HepG2 (cell line): Measurements from ENCODE around the gene SMIM20. TPM values are rescaled to one million over a fixed set of nuclear protein-coding genes. Genes with fewer than 3 reads are reported as not detected.
A peak's percentile ranks its signal among the peaks of the same experiment; 100 is the strongest.

Experiments
- DR1 ChIP-seq: sonication (generic); formaldehyde crosslinking; IDR thresholded peaks from 2 replicates; pipeline ENCODE4 v1.8.0; 2021; ENCODE audit warnings: mild to moderate bottlenecking, missing genetic modification reagents, inconsistent platforms
- GATAD2A ChIP-seq: IDR thresholded peaks from 2 replicates; pipeline ENCODE4 v1.6.1; 2016
- GPN1 ChIP-seq: sonication (generic); formaldehyde crosslinking; IDR thresholded peaks from 2 replicates; pipeline ENCODE4 v1.5.1; 2020; ENCODE audit warnings: missing genetic modification reagents, borderline replicate concordance
- IRF2 ChIP-seq: IDR thresholded peaks from 2 replicates; pipeline ENCODE4 v1.6.1; 2018; ENCODE audit warnings: missing genetic modification reagents, missing compliant biosample characterization
- JUN ChIP-seq: sonication (generic); formaldehyde crosslinking; IDR thresholded peaks from 2 replicates; pipeline ENCODE4 v1.4.0; 2020; ENCODE audit warnings: mild to moderate bottlenecking, missing genetic modification reagents
- NPAS2 ChIP-seq: sonication (generic); formaldehyde crosslinking; IDR thresholded peaks from 2 replicates; pipeline ENCODE4 v1.8.0; 2022; ENCODE audit warnings: mild to moderate bottlenecking, missing genetic modification reagents, borderline replicate concordance
- POLR2G ChIP-seq: fragments of 200-400 bp; formaldehyde crosslinking; IDR thresholded peaks from 2 replicates; pipeline ENCODE4 v1.6.1; 2018; ENCODE audit warnings: mild to moderate bottlenecking, low read depth, low read length, moderate library complexity
- RBFOX2 ChIP-seq: fragments of 200-400 bp; formaldehyde crosslinking; IDR thresholded peaks from 2 replicates; pipeline ENCODE4 v1.6.1; 2017; ENCODE audit warnings: low read depth, mild to moderate bottlenecking, low read length
- SALL2 ChIP-seq: sonication (generic); formaldehyde crosslinking; IDR thresholded peaks from 2 replicates; pipeline ENCODE4 v1.8.1; 2023; ENCODE audit warnings: mild to moderate bottlenecking, missing genetic modification reagents, inconsistent platforms
- SIX1 ChIP-seq: sonication (generic); formaldehyde crosslinking; IDR thresholded peaks from 2 replicates; pipeline ENCODE4 v1.4.0; 2020; ENCODE audit warnings: missing genetic modification reagents, borderline replicate concordance
- SPEN ChIP-seq: sonication (generic); formaldehyde crosslinking; IDR thresholded peaks from 2 replicates; pipeline ENCODE4 v1.5.1; 2020; ENCODE audit warnings: low read depth, mild to moderate bottlenecking, missing genetic modification reagents
- SRSF9 ChIP-seq: fragments of 200-400 bp; formaldehyde crosslinking; IDR thresholded peaks from 2 replicates; pipeline ENCODE4 v1.6.1; 2018; ENCODE audit warnings: borderline replicate concordance, mild to moderate bottlenecking, low read depth, low read length; ENCODE audit not compliant: insufficient read depth, poor library complexity, severe bottlenecking
- YY1 ChIP-seq: IDR thresholded peaks from 2 replicates; pipeline ENCODE4 v1.6.1; 2011; ENCODE audit warnings: low read length, low read depth, moderate library complexity, mild to moderate bottlenecking; ENCODE audit not compliant: insufficient read depth, insufficient replicate concordance
- ZFP82 ChIP-seq: sonication (generic); formaldehyde crosslinking; IDR thresholded peaks from 2 replicates; pipeline ENCODE4 v1.5.1; 2020; ENCODE audit warnings: mild to moderate bottlenecking, missing genetic modification reagents, borderline replicate concordance
- ZFY ChIP-seq: sonication (generic); formaldehyde crosslinking; IDR thresholded peaks from 2 replicates; pipeline ENCODE4 v1.4.0; 2020; ENCODE audit warnings: missing genetic modification reagents
- ZNF558 ChIP-seq: sonication (generic); formaldehyde crosslinking; IDR thresholded peaks from 2 replicates; pipeline ENCODE4 v1.9.0; 2022; ENCODE audit warnings: mild to moderate bottlenecking, missing genetic modification reagents, borderline replicate concordance
- ZNF614 ChIP-seq: IDR thresholded peaks from 2 replicates; pipeline ENCODE4 v1.6.1; 2018; ENCODE audit warnings: missing biosample characterization, missing genetic modification reagents, inconsistent platforms, borderline replicate concordance
- ZNF629 ChIP-seq: sonication (generic); formaldehyde crosslinking; conservative IDR thresholded peaks from 2 replicates; pipeline ENCODE4 v1.5.0; 2020; ENCODE audit warnings: missing genetic modification reagents
- ZNF740 ChIP-seq: sonication (generic); formaldehyde crosslinking; IDR thresholded peaks from 2 replicates; pipeline ENCODE4 v1.4.0; 2020; ENCODE audit warnings: missing genetic modification reagents
- ZNF749 ChIP-seq: sonication (generic); formaldehyde crosslinking; IDR thresholded peaks from 2 replicates; pipeline ENCODE4 v1.8.0; 2022; ENCODE audit warnings: mild to moderate bottlenecking, missing genetic modification reagents, moderate library complexity, borderline replicate concordance
- ZNF782 ChIP-seq: sonication (generic); formaldehyde crosslinking; IDR thresholded peaks from 2 replicates; pipeline ENCODE4 v1.4.0; 2020; ENCODE audit warnings: missing genetic modification reagents, mild to moderate bottlenecking, borderline replicate concordance
- ZNF790 ChIP-seq: sonication (generic); formaldehyde crosslinking; IDR thresholded peaks from 2 replicates; pipeline ENCODE4 v1.8.0; 2022; ENCODE audit warnings: missing genetic modification reagents, mild to moderate bottlenecking, borderline replicate concordance
- polyA plus RNA-seq, 8 experiments: library from polyadenylated mRNA; depleted of rRNA in 3 of 8; stranded (reverse) in 7 of 8; unstranded in 1 of 8; fragments of >200 nt; fragmentation: Illumina TruSeq in 4 of 8; extraction: Trizol in 4 of 8; gene quantifications; 2 replicates each; pipeline versions ENCODE4 v1.2.1 to v1.2.3, GENCODE V29; 2011 to 2016; ENCODE audit warnings: low read depth in 4 of 8, missing spikeins in 1 of 8, mixed read lengths in 1 of 8; ENCODE audit not compliant: insufficient read depth in 1 of 8
- total RNA-seq, 5 experiments: library from RNA; depleted of rRNA; stranded (reverse); fragments of >200 nt; fragmentation: Illumina TruSeq; extraction: Trizol; gene quantifications; 2 replicates each; pipeline ENCODE4 v1.2.3, GENCODE V29; 2016; ENCODE audit warnings: low read depth in 1 of 5
- TF ChIP-seq, protein P1 (sequence below): sonication (generic); formaldehyde crosslinking; IDR thresholded peaks from 2 replicates; pipeline ENCODE4 v1.5.0; 2020; ENCODE audit warnings: mild to moderate bottlenecking, missing genetic modification reagents, borderline replicate concordance
- TF ChIP-seq, protein P2 (sequence below): sonication (generic); formaldehyde crosslinking; IDR thresholded peaks from 2 replicates; pipeline ENCODE4 v1.4.0; 2020; ENCODE audit warnings: mild to moderate bottlenecking, missing genetic modification reagents
- TF ChIP-seq, protein P3 (sequence below): IDR thresholded peaks from 2 replicates; pipeline ENCODE4 v1.6.1; 2016; ENCODE audit warnings: missing genetic modification reagents, missing compliant biosample characterization

SMIM20 gene
- total and polyA plus RNA-seq, 2 of the 13 experiments (the other 11 are each of a cell fraction or from before 2014, with no cell fraction given), result 26.3 to 30.2 TPM

GRCh38 chr4:25913851-25914669 lies at the start of gene SMIM20 (continued):
- TF ChIP-seq ZNF749 (CRISPR knock-in tag) (peak; percentile 9; the same call in 1 of the 2 replicates), SRSF9 (no peak), GPN1 (CRISPR knock-in tag) (no peak), GATAD2A (peak; percentile 74; the same call in 1 of the 2 replicates), DR1 (CRISPR knock-in tag) (0 out of 2 replicates have a peak, but pooled peaks have one; percentile 47), POLR2G (peak; percentile 80), ZNF558 (no peak), ZFY (CRISPR knock-in tag) (peak; percentile 84), ZNF629 (no peak), ZNF614 (CRISPR knock-in tag) (no peak), YY1 (peak; percentile 85), NPAS2 (CRISPR knock-in tag) (no peak), ZNF790 (CRISPR knock-in tag) (no peak), ZFP82 (peak; percentile 80), RBFOX2 (peak; percentile 94), ZNF782 (0 out of 2 replicates have a peak, but pooled peaks have one; percentile 55), ZNF740 (CRISPR knock-in tag) (no peak), SPEN (peak; percentile 81), SALL2 (CRISPR knock-in tag) (peak; percentile 63), SIX1 (peak; percentile 34; the same call in 1 of the 2 replicates), IRF2 (peak; percentile 65), JUN (peak; percentile 72; the same call in 1 of the 2 replicates)
- TF ChIP-seq, protein P1, sequence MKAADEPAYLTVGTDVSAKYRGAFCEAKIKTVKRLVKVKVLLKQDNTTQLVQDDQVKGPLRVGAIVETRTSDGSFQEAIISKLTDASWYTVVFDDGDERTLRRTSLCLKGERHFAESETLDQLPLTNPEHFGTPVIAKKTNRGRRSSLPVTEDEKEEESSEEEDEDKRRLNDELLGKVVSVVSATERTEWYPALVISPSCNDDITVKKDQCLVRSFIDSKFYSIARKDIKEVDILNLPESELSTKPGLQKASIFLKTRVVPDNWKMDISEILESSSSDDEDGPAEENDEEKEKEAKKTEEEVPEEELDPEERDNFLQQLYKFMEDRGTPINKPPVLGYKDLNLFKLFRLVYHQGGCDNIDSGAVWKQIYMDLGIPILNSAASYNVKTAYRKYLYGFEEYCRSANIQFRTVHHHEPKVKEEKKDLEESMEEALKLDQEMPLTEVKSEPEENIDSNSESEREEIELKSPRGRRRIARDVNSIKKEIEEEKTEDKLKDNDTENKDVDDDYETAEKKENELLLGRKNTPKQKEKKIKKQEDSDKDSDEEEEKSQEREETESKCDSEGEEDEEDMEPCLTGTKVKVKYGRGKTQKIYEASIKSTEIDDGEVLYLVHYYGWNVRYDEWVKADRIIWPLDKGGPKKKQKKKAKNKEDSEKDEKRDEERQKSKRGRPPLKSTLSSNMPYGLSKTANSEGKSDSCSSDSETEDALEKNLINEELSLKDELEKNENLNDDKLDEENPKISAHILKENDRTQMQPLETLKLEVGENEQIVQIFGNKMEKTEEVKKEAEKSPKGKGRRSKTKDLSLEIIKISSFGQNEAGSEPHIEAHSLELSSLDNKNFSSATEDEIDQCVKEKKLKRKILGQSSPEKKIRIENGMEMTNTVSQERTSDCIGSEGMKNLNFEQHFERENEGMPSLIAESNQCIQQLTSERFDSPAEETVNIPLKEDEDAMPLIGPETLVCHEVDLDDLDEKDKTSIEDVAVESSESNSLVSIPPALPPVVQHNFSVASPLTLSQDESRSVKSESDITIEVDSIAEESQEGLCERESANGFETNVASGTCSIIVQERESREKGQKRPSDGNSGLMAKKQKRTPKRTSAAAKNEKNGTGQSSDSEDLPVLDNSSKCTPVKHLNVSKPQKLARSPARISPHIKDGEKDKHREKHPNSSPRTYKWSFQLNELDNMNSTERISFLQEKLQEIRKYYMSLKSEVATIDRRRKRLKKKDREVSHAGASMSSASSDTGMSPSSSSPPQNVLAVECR (CRISPR knock-in tag), result peak; percentile 81; the same call in 1 of the 2 replicates
- TF ChIP-seq, protein P2, sequence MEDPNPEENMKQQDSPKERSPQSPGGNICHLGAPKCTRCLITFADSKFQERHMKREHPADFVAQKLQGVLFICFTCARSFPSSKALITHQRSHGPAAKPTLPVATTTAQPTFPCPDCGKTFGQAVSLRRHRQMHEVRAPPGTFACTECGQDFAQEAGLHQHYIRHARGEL (CRISPR knock-in tag), result no peak
- TF ChIP-seq, protein P3, sequence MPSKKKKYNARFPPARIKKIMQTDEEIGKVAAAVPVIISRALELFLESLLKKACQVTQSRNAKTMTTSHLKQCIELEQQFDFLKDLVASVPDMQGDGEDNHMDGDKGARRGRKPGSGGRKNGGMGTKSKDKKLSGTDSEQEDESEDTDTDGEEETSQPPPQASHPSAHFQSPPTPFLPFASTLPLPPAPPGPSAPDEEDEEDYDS (CRISPR knock-in tag), result peak; percentile 47
